Measurements from ENCODE around the gene ERC2.
A peak's percentile ranks its signal among the peaks of the same experiment; 100 is the strongest.

The ERC2 gene

DNA sequence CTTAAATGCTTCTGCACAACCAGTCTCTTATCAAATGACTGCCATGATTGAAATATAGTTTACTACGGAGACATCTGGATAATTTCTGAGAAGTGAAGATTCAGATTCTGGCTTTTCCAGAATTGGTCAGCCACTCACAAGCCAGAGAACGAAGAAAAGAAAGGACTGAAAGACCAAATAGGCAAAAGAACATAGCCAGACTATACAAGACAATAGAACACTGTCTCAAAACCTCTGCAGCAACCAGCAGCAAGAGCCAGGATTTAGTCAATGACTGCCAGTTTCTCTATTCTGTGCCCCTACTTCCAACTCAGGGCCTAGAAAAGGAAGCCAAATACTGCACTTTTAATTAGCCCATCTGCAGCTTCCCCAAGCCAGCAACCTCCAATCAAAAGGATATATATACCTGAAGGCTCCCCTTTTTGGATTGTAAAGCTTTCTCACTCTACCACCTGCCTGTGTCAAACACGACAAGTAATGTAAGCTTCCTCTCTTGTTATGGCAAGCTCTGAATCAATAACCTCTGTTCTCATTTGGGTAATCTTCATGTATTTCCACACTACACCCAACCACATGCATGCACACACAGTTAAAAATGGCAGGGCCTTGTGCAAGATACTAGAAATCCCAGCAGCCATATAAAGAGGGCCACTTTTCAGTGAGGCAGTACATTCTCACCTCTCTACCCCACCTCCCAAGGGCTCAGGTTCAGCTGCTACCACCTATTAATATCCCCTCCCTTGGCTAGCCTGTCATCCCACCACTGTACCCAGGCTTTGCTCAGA is 97.1 kb downstream of the ERC2 start:
- H3K4me1 ChIP-seq (ENCODE audit: control insufficient read depth, insufficient read depth, low read length) = peaks cover 16% of the 10 kb centered on the region
- H3K36me3 ChIP-seq (ENCODE audit: control insufficient read depth, insufficient read depth, low read length) = no peaks in the 10 kb centered on the region
- no peak overlapping the region for H3K4me3 ChIP-seq (ENCODE audit: low read depth, low read length)
- 0 out of 2 replicates have a peak, but pooled peaks cover 4% of the 10 kb centered on the region for H3K9me3 ChIP-seq (ENCODE audit: control insufficient read depth, insufficient read depth, low read length)
- no peak overlapping the region for H3K27ac ChIP-seq (ENCODE audit: low read depth, low read length)
- no peak overlapping the region for H3K9ac ChIP-seq (ENCODE audit: low read depth, low read length)
- H3K27me3 ChIP-seq (ENCODE audit: control insufficient read depth, insufficient read depth, low read length) = no peaks in the 10 kb centered on the region

DNA sequence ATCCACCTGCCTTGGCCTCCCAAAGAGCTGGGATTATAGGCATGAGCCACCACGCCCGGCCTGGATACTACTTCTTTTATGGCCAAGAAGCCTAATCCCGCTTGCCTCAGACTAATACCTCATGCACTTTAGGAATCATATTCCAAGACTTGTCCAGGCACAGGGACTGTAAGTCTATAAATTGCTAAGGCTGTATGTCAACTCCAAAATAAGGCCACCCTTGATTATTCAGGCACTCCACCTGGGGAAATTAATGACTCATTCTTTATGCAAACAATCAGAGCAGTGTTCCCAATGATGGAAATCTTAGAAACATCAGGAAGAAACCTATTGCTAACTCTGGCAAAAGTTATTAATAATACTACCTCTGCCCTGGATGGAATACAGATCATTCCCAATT is 98.4 kb downstream of the ERC2 start:
- H3K4me1 ChIP-seq (ENCODE audit: control insufficient read depth, insufficient read depth, low read length) = peaks cover 16% of the 10 kb centered on the region
- H3K36me3 ChIP-seq (ENCODE audit: control insufficient read depth, insufficient read depth, low read length) = no peaks in the 10 kb centered on the region
- no peaks in the 10 kb centered on the region for H3K27me3 ChIP-seq (ENCODE audit: control insufficient read depth, insufficient read depth, low read length)
- no peaks in the 10 kb centered on the region for H3K9me3 ChIP-seq (ENCODE audit: control insufficient read depth, insufficient read depth, low read length)
- no peak overlapping the region for H3K4me3 ChIP-seq (ENCODE audit: low read depth, low read length)
- H3K9ac ChIP-seq (ENCODE audit: low read depth, low read length) = no peak overlapping the region
- H3K27ac ChIP-seq (ENCODE audit: low read depth, low read length) = no peak overlapping the region

DNA sequence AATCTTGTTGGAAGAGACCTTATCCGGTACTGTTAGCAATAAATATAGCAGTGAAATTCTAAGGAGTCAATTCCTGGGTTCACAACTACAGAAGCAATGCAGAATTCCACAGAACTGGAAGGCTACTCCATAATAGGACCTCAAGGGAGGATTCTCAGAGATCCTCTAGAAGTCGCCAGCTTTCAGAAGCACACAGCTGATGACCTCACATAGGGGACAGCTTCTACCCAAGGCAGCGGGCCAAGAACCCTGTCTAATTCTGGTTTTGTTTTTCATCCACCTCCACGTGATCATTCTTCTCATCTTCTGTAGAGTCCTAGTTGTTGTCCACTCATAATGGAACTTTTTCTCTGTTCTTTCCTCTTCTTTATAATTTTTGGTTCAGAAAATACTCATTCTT is 99.4 kb downstream of the ERC2 start:
- Histone ChIP-seq H3K36me3 (ENCODE audit: control insufficient read depth, insufficient read depth, low read length) (no peaks in the 10 kb centered on the region), H3K9me3 (ENCODE audit: control insufficient read depth, insufficient read depth, low read length) (no peaks in the 10 kb centered on the region), H3K4me1 (ENCODE audit: control insufficient read depth, insufficient read depth, low read length) (peaks cover 14% of the 10 kb centered on the region), H3K4me3 (ENCODE audit: low read depth, low read length) (no peak overlapping the region), H3K27me3 (ENCODE audit: control insufficient read depth, insufficient read depth, low read length) (no peaks in the 10 kb centered on the region), H3K9ac (ENCODE audit: low read depth, low read length) (no peak overlapping the region), H3K27ac (ENCODE audit: low read depth, low read length) (no peak overlapping the region)

DNA sequence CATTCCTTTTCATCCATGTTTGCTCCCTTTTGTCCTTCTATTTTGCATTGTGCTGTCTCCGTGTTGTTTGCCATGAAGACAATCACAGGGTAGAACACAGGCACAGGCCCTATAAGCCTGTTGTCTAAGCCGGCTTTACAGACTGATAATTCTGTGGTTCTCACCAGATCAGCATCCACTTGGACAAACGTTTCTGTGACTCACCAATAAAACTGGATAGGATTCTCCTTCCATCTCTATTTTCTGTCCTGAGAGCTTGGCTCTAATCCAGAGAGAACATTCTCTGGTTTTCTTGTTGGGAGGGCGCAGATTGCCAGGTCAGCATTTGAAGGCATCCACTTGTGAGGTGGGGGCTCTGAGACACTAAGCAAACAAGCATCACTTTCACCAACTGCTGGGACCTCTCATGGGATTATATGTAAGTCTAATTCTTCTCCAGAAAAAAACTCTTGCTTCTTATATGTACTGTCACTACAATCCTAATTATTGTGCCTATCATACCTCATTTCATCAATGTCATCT is 101.6 kb downstream of the ERC2 start:
- Histone ChIP-seq H3K27ac (ENCODE audit: low read depth, low read length) (no peak overlapping the region), H3K36me3 (ENCODE audit: control insufficient read depth, insufficient read depth, low read length) (no peaks in the 10 kb centered on the region), H3K4me3 (ENCODE audit: low read depth, low read length) (no peak overlapping the region), H3K9me3 (ENCODE audit: control insufficient read depth, insufficient read depth, low read length) (no peaks in the 10 kb centered on the region), H3K4me1 (ENCODE audit: control insufficient read depth, insufficient read depth, low read length) (no peaks in the 10 kb centered on the region), H3K9ac (ENCODE audit: low read depth, low read length) (no peak overlapping the region), H3K27me3 (ENCODE audit: control insufficient read depth, insufficient read depth, low read length) (no peaks in the 10 kb centered on the region)

DNA sequence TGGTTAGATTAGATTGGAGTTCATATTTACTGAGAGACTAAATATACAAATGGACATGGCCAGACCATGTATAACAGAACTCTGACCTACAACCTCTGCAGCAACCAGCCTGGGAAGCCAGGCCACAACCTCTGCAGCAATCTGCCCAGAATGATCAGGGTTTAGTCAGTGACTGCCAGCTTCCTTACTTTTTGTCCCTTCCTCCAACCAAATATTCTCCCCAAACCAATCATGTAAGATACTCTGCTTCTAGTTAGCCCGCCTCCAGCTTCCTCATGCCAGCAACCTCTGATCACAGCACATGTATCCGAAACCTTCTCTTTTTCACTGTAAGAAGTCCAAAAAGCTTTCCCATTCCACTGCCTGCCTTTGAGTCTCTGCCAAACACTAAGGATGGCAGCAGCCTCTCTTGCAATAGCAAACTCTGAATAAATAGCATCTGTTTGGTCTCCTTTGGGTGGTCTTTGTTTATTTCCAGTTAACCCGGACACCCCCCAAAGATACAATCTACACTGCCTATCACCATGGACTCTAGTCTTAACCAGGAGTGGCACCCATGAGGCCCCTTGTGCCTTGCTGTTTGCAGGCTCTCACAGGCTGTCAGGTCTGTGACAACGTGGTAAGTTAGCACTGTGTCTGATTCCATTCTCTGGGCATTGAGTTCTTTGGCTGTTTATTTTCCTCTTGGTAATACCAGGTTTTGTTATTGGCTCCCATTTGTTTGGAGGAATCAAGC is 102.2 kb downstream of the ERC2 start:
- Histone ChIP-seq H3K4me3 (ENCODE audit: low read depth, low read length) (no peak overlapping the region), H3K27me3 (ENCODE audit: control insufficient read depth, insufficient read depth, low read length) (no peaks in the 10 kb centered on the region), H3K9ac (ENCODE audit: low read depth, low read length) (no peak overlapping the region), H3K27ac (ENCODE audit: low read depth, low read length) (no peak overlapping the region), H3K36me3 (ENCODE audit: control insufficient read depth, insufficient read depth, low read length) (no peaks in the 10 kb centered on the region), H3K9me3 (ENCODE audit: control insufficient read depth, insufficient read depth, low read length) (no peaks in the 10 kb centered on the region), H3K4me1 (ENCODE audit: control insufficient read depth, insufficient read depth, low read length) (no peaks in the 10 kb centered on the region)

DNA sequence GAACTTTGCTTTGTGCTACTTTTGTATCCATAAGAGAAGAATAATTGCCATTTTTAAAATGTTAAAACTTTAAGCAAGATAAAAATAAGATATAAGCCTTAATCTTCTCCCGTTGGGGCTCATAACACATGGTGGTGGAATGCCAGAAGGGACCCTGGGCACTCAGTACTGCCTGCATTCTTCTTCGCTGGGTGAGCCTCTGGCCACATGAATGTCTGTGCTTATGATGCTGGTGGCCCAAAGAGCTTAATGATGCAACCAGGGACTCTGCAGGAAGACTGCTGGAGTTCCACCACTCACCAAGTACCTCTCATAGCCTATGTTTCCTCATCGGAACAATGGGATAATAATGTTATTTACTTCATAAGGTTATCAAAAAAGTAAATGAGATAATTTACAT is 103.6 kb downstream of the ERC2 start:
- H3K27ac ChIP-seq (ENCODE audit: low read depth, low read length) = no peak overlapping the region
- H3K4me1 ChIP-seq (ENCODE audit: control insufficient read depth, insufficient read depth, low read length) = no peaks in the 10 kb centered on the region
- H3K36me3 ChIP-seq (ENCODE audit: control insufficient read depth, insufficient read depth, low read length) = no peaks in the 10 kb centered on the region
- H3K9ac ChIP-seq (ENCODE audit: low read depth, low read length) = no peak overlapping the region
- H3K27me3 ChIP-seq (ENCODE audit: control insufficient read depth, insufficient read depth, low read length) = no peaks in the 10 kb centered on the region
- H3K9me3 ChIP-seq (ENCODE audit: control insufficient read depth, insufficient read depth, low read length) = no peaks in the 10 kb centered on the region
- no peak overlapping the region for H3K4me3 ChIP-seq (ENCODE audit: low read depth, low read length)

DNA sequence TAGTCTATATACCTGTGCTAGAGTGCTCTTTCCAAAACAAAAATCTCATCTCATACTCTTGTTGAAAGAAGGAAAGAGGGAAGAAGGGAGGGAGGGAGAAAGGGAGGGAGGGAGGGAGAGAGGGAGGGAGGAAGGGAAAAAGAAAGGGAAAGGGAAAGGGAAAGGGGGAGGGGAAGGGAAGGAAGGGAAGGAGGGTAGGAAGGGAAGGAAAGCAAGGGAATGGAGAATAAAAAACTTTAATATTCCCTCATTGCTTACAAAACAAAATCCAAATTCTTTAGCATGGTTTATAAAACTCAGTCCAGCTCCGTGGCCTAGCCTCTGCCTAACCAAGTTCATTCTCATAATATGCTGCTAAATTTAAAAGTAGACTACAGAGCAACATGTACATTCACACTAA is 104.5 kb downstream of the ERC2 start:
- H3K27ac ChIP-seq (ENCODE audit: low read depth, low read length) = no peak overlapping the region
- no peaks in the 10 kb centered on the region for H3K27me3 ChIP-seq (ENCODE audit: control insufficient read depth, insufficient read depth, low read length)
- no peak overlapping the region for H3K9ac ChIP-seq (ENCODE audit: low read depth, low read length)
- H3K4me1 ChIP-seq (ENCODE audit: control insufficient read depth, insufficient read depth, low read length) = no peaks in the 10 kb centered on the region
- no peaks in the 10 kb centered on the region for H3K9me3 ChIP-seq (ENCODE audit: control insufficient read depth, insufficient read depth, low read length)
- no peaks in the 10 kb centered on the region for H3K36me3 ChIP-seq (ENCODE audit: control insufficient read depth, insufficient read depth, low read length)
- no peak overlapping the region for H3K4me3 ChIP-seq (ENCODE audit: low read depth, low read length)

DNA sequence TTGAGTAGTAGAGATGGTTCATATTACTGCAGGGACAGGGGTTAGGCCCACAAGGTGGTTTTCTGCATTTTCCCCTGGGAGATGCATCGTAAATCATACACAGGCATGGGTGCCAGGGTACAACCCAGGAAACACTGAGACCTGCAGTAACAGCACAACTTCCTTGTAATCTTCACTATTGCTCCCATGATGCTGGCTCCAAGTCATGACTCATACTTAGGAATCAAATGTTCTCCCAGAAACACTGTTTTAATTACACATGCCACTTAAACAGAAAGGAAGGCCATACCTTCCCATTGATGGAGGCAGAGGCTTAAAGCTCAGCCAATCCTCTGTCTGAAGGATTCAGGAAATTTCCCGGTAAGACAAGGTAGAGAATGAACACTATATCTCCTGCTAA is 106.5 kb downstream of the ERC2 start:
- H3K9ac ChIP-seq (ENCODE audit: low read depth, low read length) = no peak overlapping the region
- H3K4me1 ChIP-seq (ENCODE audit: control insufficient read depth, insufficient read depth, low read length) = peaks cover 5% of the 10 kb centered on the region; the same call in 1 of the 2 replicates
- H3K27ac ChIP-seq (ENCODE audit: low read depth, low read length) = no peak overlapping the region
- no peaks in the 10 kb centered on the region for H3K9me3 ChIP-seq (ENCODE audit: control insufficient read depth, insufficient read depth, low read length)
- no peaks in the 10 kb centered on the region for H3K36me3 ChIP-seq (ENCODE audit: control insufficient read depth, insufficient read depth, low read length)
- no peaks in the 10 kb centered on the region for H3K27me3 ChIP-seq (ENCODE audit: control insufficient read depth, insufficient read depth, low read length)
- no peak overlapping the region for H3K4me3 ChIP-seq (ENCODE audit: low read depth, low read length)

DNA sequence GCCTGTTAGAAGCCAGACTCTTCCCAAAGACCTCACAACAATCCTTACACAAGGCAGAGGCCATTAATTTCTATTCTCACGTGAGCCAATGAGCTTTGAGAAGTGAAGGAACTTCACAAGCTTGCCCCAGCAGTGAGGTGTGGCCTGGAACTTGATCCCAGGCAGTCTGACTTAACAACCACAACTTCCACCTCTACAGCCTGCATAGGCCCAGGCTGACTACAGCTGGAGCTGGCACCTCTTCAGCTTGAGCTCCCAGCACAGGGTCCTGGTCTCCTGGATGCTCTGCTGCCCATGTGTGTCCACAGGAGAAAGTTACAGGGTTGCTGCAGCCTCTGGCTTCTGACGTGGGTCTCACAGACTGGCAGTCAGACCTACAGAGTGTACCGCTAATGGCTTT is 111.0 kb downstream of the ERC2 start:
- H3K27me3 ChIP-seq (ENCODE audit: control insufficient read depth, insufficient read depth, low read length) = no peaks in the 10 kb centered on the region
- peaks cover 16% of the 10 kb centered on the region for H3K4me1 ChIP-seq (ENCODE audit: control insufficient read depth, insufficient read depth, low read length)
- H3K36me3 ChIP-seq (ENCODE audit: control insufficient read depth, insufficient read depth, low read length) = no peaks in the 10 kb centered on the region
- H3K4me3 ChIP-seq (ENCODE audit: low read depth, low read length) = no peak overlapping the region
- H3K9me3 ChIP-seq (ENCODE audit: control insufficient read depth, insufficient read depth, low read length) = no peaks in the 10 kb centered on the region
- H3K27ac ChIP-seq (ENCODE audit: low read depth, low read length) = no peak overlapping the region
- no peak overlapping the region for H3K9ac ChIP-seq (ENCODE audit: low read depth, low read length)

DNA sequence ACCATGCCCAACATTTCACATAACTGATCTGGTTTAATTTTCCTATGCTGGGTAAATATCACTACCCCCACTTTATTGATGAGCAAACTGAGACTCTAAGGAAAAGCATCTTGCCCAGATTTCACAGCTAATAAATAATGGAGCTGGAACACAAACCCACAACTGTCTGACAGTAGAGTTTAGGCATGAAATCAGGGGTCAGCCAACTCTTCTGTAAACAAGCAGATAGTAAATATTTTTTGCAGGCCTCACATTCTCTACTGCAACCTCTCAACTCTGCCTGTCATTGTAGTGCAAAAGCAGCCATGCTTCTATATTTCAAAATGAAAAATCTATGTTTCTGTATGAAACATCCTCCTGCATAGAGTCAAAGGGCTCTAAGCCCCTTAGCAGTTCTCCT is 111.5 kb downstream of the ERC2 start:
- Histone ChIP-seq H3K27ac (ENCODE audit: low read depth, low read length) (no peak overlapping the region), H3K9ac (ENCODE audit: low read depth, low read length) (no peak overlapping the region), H3K4me3 (ENCODE audit: low read depth, low read length) (no peak overlapping the region), H3K9me3 (ENCODE audit: control insufficient read depth, insufficient read depth, low read length) (no peaks in the 10 kb centered on the region), H3K4me1 (ENCODE audit: control insufficient read depth, insufficient read depth, low read length) (peaks cover 16% of the 10 kb centered on the region), H3K27me3 (ENCODE audit: control insufficient read depth, insufficient read depth, low read length) (no peaks in the 10 kb centered on the region), H3K36me3 (ENCODE audit: control insufficient read depth, insufficient read depth, low read length) (no peaks in the 10 kb centered on the region)

DNA sequence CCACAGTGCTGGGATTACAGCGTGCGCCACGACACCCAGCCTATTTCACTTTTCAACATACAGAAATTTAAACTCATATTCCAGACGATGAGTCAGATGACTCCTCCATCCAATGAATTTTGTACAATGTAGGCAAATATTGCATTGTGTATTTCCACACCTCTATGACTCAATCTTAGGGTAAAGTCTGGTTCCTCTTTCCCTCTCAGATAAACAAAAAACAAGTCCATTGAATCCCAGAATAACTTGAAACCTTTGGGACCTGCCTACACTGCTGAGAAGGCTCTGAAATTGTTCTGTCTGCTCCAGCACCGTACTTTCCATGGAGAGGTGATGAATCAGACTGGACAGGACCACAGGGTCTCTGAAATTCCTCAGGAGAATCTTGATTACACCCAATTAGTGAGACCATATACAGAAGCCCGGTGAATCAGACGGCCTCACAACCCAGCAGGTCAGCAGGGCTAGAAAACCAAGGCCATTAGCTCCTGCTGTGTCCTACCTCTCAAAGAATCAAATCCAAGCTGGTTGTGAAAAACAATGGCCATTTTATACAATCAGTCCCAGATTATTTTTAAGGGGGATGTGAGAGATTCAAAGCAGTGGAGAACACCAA is 112.6 kb downstream of the ERC2 start:
- no peaks in the 10 kb centered on the region for H3K27me3 ChIP-seq (ENCODE audit: control insufficient read depth, insufficient read depth, low read length)
- H3K4me1 ChIP-seq (ENCODE audit: control insufficient read depth, insufficient read depth, low read length) = peaks cover 16% of the 10 kb centered on the region
- no peaks in the 10 kb centered on the region for H3K36me3 ChIP-seq (ENCODE audit: control insufficient read depth, insufficient read depth, low read length)
- H3K9me3 ChIP-seq (ENCODE audit: control insufficient read depth, insufficient read depth, low read length) = no peaks in the 10 kb centered on the region
- peak overlapping the region; percentile 58 for H3K27ac ChIP-seq (ENCODE audit: low read depth, low read length)
- no peak overlapping the region for H3K4me3 ChIP-seq (ENCODE audit: low read depth, low read length)
- H3K9ac ChIP-seq (ENCODE audit: low read depth, low read length) = no peak overlapping the region

Data from HUES48 (cell line).